D341Med (cell line): ENCODE measurements around the gene TTC28.
A peak's percentile ranks its signal among the peaks of the same experiment; 100 is the strongest.
"Not testable (repeated sequence)": the region's sequence is repeated elsewhere in the genome, so short reads cannot be mapped to it uniquely, and the experiment has no call there.

Experiments used
- DNase-seq: peaks from one replicate; pipeline ENCODE4 v3.0.0; 2012; ENCODE audit warnings: low spot score

Gene TTC28

DNA sequence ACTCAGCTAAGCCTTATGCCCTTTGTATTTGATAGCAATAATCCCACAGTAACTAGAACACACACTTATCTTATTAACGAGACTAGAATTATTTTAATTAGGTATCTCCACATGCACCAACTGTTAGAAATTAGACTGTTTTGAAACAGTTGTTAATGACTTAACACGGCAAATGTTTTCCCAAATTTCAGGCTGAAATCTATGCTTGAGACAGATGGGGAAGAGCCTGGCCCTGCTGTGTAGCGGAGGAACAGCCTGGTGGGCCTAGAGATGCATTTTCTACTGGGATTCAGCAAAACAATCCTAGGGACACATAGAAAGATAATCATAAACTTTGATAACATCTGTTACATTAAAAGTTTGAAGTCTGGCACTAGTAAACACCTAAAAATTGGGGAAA is 273.4 kb downstream of the TTC28 start:
- peak; percentile 34 for DNase-seq

GRCh38 chr22:28405588-28405987 is 274.1 kb downstream of the TTC28 start:
- DNase-seq, result no peak

- no peak for DNase-seq
Observed at GRCh38 chr22:28402539-28402938, 277.1 kb downstream of the TTC28 start.

DNA sequence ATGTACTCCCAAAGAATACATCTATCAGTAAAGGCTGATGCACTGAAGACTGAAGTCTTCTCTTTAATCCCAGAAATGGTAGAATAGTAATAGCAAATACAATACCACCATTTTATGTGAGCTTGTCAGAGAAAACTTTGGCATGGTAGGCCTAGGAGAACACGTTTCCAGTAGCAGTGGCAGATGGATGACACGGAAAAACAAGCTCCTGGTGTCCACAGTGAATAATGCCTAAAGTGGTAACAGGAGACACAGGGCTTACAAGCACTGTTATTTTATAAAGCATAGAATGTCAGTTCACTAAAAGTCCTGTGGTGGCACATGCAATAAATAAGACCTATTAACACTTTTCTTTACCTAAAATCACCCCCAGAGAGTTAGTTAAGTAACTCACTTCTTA is 277.6 kb downstream of the TTC28 start:
- no peak for DNase-seq

- DNase-seq, result no peak
Observed at GRCh38 chr22:28398981-28399380, 280.7 kb downstream of the TTC28 start.

GRCh38 chr22:28398355-28398754 is 281.3 kb downstream of the TTC28 start:
- no peak for DNase-seq

GRCh38 chr22:28397306-28397705 is 282.3 kb downstream of the TTC28 start:
- no peak for DNase-seq

GRCh38 chr22:28395920-28396753 is 283.5 kb downstream of the TTC28 start:
- DNase-seq, result no peak

GRCh38 chr22:28395520-28395919 is 284.1 kb downstream of the TTC28 start:
- DNase-seq, result no peak

DNA sequence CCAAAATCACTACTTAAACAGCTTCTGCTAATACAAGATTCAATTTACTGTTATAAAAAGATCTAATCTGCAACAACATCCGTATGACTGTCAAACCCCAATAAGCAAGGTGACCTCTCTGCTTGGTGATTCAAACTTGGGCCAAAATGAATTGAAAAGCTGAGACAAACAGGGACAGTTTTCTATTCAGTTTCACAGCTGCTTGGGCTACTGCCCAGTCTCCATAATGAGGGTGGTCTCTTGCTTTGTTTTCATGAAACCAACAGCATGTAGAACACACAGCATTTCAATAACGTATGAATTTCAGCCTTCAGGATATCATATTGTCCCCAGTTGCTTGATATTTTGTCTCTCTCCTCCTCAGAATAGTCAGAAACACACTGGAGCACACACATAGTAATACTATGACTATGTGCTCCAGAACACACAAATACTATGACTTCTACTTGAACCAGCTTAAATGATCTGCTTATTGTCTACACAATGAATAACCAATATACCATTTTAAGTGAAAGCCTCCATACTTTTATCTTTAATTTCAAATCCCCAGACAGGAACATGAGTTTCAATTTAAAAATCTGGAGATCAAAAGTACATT is 285.0 kb downstream of the TTC28 start:
- no peak for DNase-seq

GRCh38 chr22:28381429-28382167 is 298.0 kb downstream of the TTC28 start:
- DNase-seq, result no peak

DNA sequence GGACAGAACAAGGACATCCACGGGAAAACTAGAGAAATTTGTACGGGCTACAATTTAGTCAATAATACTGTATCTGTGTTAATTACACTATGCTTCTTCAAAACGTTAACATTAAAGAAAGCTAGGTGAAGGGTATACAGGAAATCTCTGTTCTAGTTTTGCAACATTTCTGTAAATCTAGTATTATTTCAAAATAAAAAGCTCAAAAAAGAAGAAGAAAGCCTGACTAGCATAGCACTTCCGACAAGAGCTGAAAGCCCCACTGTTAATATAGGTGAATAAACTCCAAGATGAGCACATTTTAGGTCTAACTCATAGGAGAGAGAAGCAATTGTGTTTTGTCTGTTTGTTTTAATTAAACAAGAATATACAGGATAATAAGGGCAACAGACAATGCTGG is 299.7 kb downstream of the TTC28 start:
- DNase-seq, result no peak

GRCh38 chr22:28379075-28379779 is 300.4 kb downstream of the TTC28 start:
- DNase-seq, result no peak

- DNase-seq, result no peak
Observed at GRCh38 chr22:28375761-28376534, 303.7 kb downstream of the TTC28 start.

DNA sequence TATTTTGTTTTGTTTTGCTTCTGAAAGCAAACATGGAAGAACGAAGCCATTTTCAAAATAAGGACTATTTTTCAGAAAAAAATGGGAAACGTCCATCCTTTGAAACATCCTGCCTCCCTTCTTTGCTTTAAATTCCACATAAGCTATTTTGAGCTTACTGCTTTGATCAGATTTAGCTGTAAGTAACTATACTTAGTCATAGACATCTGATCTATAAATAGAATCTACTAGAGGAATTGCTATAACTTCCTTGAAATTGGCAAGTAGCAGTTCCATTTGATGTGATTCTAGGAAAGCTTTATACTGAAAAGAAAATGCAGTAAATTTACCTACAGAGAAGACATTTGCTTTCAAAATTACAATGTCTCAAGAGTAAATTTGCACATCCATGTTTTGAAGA is 305.8 kb downstream of the TTC28 start:
- no peak for DNase-seq

DNA sequence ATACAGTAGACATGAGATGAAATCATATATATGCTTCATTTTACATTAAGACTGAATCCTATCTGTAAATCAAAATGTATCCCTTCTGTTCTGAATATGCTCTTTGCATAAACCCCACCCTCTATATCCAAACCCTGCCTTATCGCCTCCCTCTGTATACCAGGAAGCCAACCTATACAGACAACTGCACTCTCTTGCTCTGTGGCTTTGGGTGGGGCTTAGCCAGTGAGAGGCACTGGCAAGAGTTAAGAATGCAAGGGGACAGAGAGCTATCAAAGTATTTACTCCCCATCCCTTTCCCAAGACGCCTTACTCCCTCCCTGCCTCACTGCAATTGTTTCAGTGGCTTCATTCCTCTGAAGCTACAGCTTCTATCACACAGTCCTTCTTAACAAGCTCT is 309.8 kb downstream of the TTC28 start:
- DNase-seq, result no peak

- DNase-seq, result no peak
Observed at GRCh38 chr22:28366856-28367255, 312.8 kb downstream of the TTC28 start.

DNA sequence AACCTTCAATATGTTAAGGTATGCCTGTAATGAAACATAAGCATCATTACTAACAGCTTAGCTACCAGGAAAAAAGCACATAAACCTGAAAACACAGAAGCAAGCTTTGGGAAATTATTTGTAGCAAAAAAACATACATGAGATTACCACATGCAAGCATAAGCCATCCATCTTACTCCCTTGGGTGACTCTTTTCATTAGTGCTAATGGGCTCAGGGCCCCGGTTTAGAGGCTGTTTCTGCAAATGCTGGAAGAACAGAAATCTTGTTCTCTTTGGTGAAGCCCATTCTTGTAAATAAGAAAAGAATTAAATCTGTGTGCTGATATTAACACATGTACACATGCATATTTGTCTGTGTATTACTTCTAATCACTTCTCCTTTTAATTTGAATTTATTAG is 314.3 kb downstream of the TTC28 start:
- peak; percentile 69 for DNase-seq

GRCh38 chr22:28364105-28364504 is 315.5 kb downstream of the TTC28 start:
- DNase-seq, result not testable (repeated sequence)

DNA sequence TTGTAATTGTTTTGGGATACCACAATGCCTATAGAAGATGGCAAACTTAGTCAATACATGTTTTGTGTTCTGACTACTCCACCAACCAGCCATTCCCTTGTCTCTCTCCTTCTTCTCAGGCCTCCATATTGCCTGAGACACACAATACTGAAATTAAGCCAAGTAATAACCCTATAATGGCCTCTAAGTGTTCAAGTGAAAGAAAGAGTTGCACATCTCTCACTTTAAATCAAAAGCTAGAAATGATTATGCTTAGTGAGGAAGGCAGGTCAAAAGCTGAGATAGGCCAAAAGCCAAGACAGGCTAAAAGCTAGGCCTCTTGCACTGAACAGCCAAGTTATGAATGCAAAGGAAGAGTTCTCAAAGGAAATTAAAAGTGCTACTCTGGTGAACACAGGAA is 318.7 kb downstream of the TTC28 start:
- no peak for DNase-seq

DNA sequence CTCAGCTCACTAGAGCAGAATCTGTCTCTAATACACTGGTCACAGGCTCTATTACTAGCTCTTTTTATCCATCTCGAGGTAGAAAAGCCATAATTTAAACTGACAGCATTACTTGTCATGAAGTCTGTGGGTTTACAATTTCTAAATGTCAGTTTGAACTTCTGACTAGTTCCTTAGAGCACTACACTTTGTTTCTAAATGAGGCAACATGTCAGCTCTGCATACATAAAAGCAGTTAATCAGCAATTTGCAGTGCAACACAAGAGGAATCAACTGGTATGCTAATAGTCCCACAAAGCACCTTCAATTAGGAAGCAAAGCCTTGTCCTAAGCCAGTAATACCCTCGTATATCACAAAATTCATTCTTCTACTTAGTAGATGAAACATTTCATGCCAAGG is 321.3 kb downstream of the TTC28 start:
- DNase-seq, result no peak

GRCh38 chr22:28357193-28357592 is 322.4 kb downstream of the TTC28 start:
- no peak for DNase-seq
